Kidney epithelial cell (primary cell): Measurements from ENCODE around the gene NT5DC1. TPM values are rescaled to one million over a fixed set of nuclear protein-coding genes. Genes with fewer than 3 reads are reported as not detected.

ENCODE experiments used
- DNase-seq: peaks from one replicate; pipeline ENCODE4 v3.0.0-alpha.2; 2010; ENCODE audit warnings: low read depth
- H3K27me3 ChIP-seq: 2 replicates; pipeline ENCODE4 v1.6.0; 2011; ENCODE audit warnings: low read length; ENCODE audit not compliant: control insufficient read depth, insufficient read depth
- H3K36me3 ChIP-seq: 2 replicates; pipeline ENCODE4 v1.5.1; 2011; ENCODE audit warnings: low read length; ENCODE audit not compliant: control insufficient read depth, insufficient read depth
- H3K4me3 ChIP-seq: 2 replicates; pipeline ENCODE4 v1.5.1; 2011; ENCODE audit warnings: low read depth, mild to moderate bottlenecking, control low read depth, low read length
- CTCF ChIP-seq: IDR thresholded peaks from 2 replicates; pipeline ENCODE4 v1.5.1; 2011; ENCODE audit warnings: mild to moderate bottlenecking, moderate library complexity, low read length, control low read depth, inconsistent platforms; ENCODE audit not compliant: insufficient read depth, poor library complexity, severe bottlenecking
- total RNA-seq: library from RNA; depleted of rRNA; stranded (reverse); fragments of >200 nt; gene quantifications from 2 replicates; pipeline ENCODE4 v1.2.3, GENCODE V29; 2015

Gene NT5DC1
- total RNA-seq, 1 donor from 2014 or later = 19.3 TPM

- TF ChIP-seq CTCF = no peak
- Histone ChIP-seq H3K4me3 (no peak overlapping the region), H3K27me3 (no peaks in the 10 kb centered on the region), H3K36me3 (no peaks in the 10 kb centered on the region)
- DNase-seq = no peak
Observed at GRCh38 chr6:116292553-116292952, 191.9 kb downstream of the NT5DC1 start.

- no peaks in the 10 kb centered on the region for H3K36me3 ChIP-seq
- no peak for TF ChIP-seq CTCF
- H3K27me3 ChIP-seq = no peaks in the 10 kb centered on the region
- no peak overlapping the region for H3K4me3 ChIP-seq
- DNase-seq = no peak
Observed at GRCh38 chr6:116298273-116298672, 197.6 kb downstream of the NT5DC1 start.

GRCh38 chr6:116298973-116299372 lies 198.3 kb downstream of the NT5DC1 start:
- no peak for TF ChIP-seq CTCF
- Histone ChIP-seq H3K36me3 (no peaks in the 10 kb centered on the region), H3K27me3 (no peaks in the 10 kb centered on the region)

More at GRCh38 chr6:116298973-116299372, 198.3 kb downstream of the NT5DC1 start:
- no peak for DNase-seq
- H3K4me3 ChIP-seq = no peak overlapping the region

Other genes starting within 250 kb of the NT5DC1 start
- gene FRK, start 40.0 kb upstream of the NT5DC1 start, total RNA-seq = 2.9 and 3.1 TPM in 2 replicates
- not detected in 2 replicates for gene COL10A1, start 25.3 kb downstream of the NT5DC1 start, total RNA-seq
- 13.5 and 14.3 TPM in 2 replicates for gene TSPYL4, start 153.2 kb downstream of the NT5DC1 start, total RNA-seq
- 68.3 and 73.5 TPM in 2 replicates for gene TSPYL1, start 179.1 kb downstream of the NT5DC1 start, total RNA-seq